Stomach (tissue), 9 donors: Measurements from ENCODE around the gene DCP2. TPM values are rescaled to one million over a fixed set of nuclear protein-coding genes. Genes with fewer than 3 reads are reported as not detected.

Experiments
- DNase-seq, 2 donors: peaks; one replicate each; pipeline versions ENCODE4 v3.0.0 to v3.0.0-alpha.2; 2013 to 2019
- H3K27ac ChIP-seq, 5 donors: fragments of 200-600 bp in 4 of 5; sonication (generic) in 4 of 5; one replicate each; pipeline ENCODE4 v1.5.1; 2013 to 2019; ENCODE audit warnings: mild to moderate bottlenecking in 1 of 5, moderate library complexity in 1 of 5
- H3K27me3 ChIP-seq, 3 donors: fragments of 200-600 bp; sonication (generic); one replicate each; pipeline ENCODE4 v1.5.1; 2017 to 2019; ENCODE audit warnings: mixed run types in 1 of 3
- H3K36me3 ChIP-seq, 4 donors: fragments of 200-600 bp; sonication (generic); 1 replicate in 3 of 4; 2 replicates in 1 of 4; pipeline ENCODE4 v1.5.1; 2016 to 2019
- H3K4me1 ChIP-seq, 4 donors: fragments of 200-600 bp; sonication (generic); one replicate each; pipeline ENCODE4 v1.5.1; 2016 to 2019
- H3K4me3 ChIP-seq, 4 donors: fragments of 200-600 bp; sonication (generic) in 3 of 4; one replicate each; pipeline ENCODE4 v1.5.1; 2016 to 2019; ENCODE audit warnings: mild to moderate bottlenecking in 1 of 4
- H3K9me3 ChIP-seq, 4 donors: fragments of 200-600 bp; sonication (generic); one replicate each; pipeline ENCODE4 v1.5.1; 2016 to 2019
- CTCF ChIP-seq, 7 experiments: fragments of 450-650 bp in 4 of 7; fragments of 200-600 bp in 3 of 7; sonication (generic) in 3 of 7; IDR thresholded peaks; one replicate each; pipeline ENCODE4 v1.5.1; 2016 to 2019; ENCODE audit warnings: antibody characterized with exemption in 7 of 7, control low read depth in 2 of 7, mild to moderate bottlenecking in 1 of 7
- EP300 ChIP-seq: sonication (generic); formaldehyde crosslinking; IDR thresholded peaks from one replicate; pipeline ENCODE4 v1.6.1; 2017; ENCODE audit warnings: antibody characterized with exemption
- POLR2A ChIP-seq, 4 donors: fragments of 450-650 bp; IDR thresholded peaks; one replicate each; pipeline ENCODE4 v1.6.1; 2016; ENCODE audit warnings: antibody characterized with exemption in 4 of 4, control low read depth in 2 of 4, mild to moderate bottlenecking in 1 of 4, moderate library complexity in 1 of 4
- POLR2AphosphoS5 ChIP-seq, 3 donors: sonication (generic); formaldehyde crosslinking; IDR thresholded peaks; one replicate each; pipeline ENCODE4 v1.6.1; 2016; ENCODE audit warnings: antibody characterized with exemption in 3 of 3
- WGBS, 5 donors: extraction: QIAGEN DNeasy Blood & Tissue Kit in 3 of 5; methylation state at CpG; one replicate each; pipeline versions ENCODE4 v1.1.5 to v1.1.7; 2013 to 2018; 5-methylcytosine and 5-hydroxymethylcytosine counted together
- intact Hi-C: fragments of 100-400 bp; cut with DNase I; formaldehyde crosslinking; loops from one replicate; pipeline ENCODE4 v1.15.1; 2023; ENCODE audit warnings: low total_unique reads
- polyA plus RNA-seq, 3 donors: library from polyadenylated mRNA; stranded (reverse); fragments of 200-250 nt; gene quantifications; one replicate each; pipeline ENCODE4 v1.2.3, GENCODE V29; 2013
- total RNA-seq, 5 donors: library from RNA; depleted of rRNA; stranded (reverse); fragments of >200 nt; gene quantifications; one replicate each; pipeline versions ENCODE4 v1.1.0 to v1.2.3, GENCODE V29; 2014 to 2016
- donor health status: healthy with polysubstance abuse.
- donor health status: Bipolar disorder and iron deficiency.
- donor health status: healthy.

The DCP2 gene
- total and polyA plus RNA-seq, 8 donors = 5.3 to 61.3 (median 7.2) TPM

DNA sequence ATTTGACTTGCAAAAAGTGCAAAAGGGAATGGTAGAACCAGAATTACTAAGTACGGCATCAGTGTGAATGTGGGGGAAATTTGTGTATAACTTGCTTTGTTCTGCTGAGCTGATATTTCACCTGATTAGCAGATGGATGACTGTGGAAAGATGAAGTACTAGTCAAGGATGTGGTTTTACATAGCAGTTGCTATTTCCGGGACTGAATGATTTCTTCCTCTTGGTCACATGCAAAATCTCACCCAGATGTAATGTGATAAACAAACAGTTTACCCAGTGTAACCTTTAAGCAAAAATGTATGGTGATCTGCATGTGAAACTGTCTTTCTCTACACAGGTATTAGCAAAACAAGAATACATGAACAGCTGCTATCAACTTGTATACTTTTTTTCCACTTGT, 46.1 kb downstream of the DCP2 start:
- DNase-seq = peak in 1 of 2 donors; percentile 62
- no peaks in the 10 kb centered on the region for H3K27me3 ChIP-seq
- peaks cover 0 to 35% (median 10%) of the 10 kb centered on the region in 4 donors for H3K4me1 ChIP-seq
- peaks cover 9 to 41% (median 36%) of the 10 kb centered on the region in 4 donors for H3K36me3 ChIP-seq
- H3K4me3 ChIP-seq = no peak overlapping the region
- peak overlapping the region in 4 of 5 donors; percentile 5 to 63 (median 50) for H3K27ac ChIP-seq
- TF ChIP-seq POLR2A (IDR thresholded peaks at IDR 0.05) (no peak), EP300 (no peak), CTCF (IDR thresholded peaks at IDR 0.05) (no peak), POLR2AphosphoS5 (IDR thresholded peaks at IDR 0.05) (no peak)
- no peaks in the 10 kb centered on the region for H3K9me3 ChIP-seq
- intact Hi-C loops = no loop called here
- WGBS, 5 donors = 22 to 46% (median 30%) methylated on average over 2 of the region's 2 CpGs

GRCh38 chr5:113024076-113024697, 47.6 kb downstream of the DCP2 start:
- DNase-seq = no peak
- Histone ChIP-seq H3K9me3 (no peaks in the 10 kb centered on the region), H3K4me1 (peaks cover 0 to 35% (median 10%) of the 10 kb centered on the region in 4 donors), H3K4me3 (no peak overlapping the region), H3K36me3 (peaks cover 15 to 49% (median 37%) of the 10 kb centered on the region in 4 donors), H3K27ac (peak overlapping the region; percentile 0 to 63 (median 45)), H3K27me3 (no peaks in the 10 kb centered on the region)
- WGBS, 5 donors = 75 to 86% (median 79%) methylated on average over 6 of the region's 6 CpGs
- TF ChIP-seq EP300 = no peak
- TF ChIP-seq POLR2A (IDR thresholded peaks at IDR 0.05) = no peak
- TF ChIP-seq POLR2AphosphoS5 (IDR thresholded peaks at IDR 0.05) = no peak
- no peak for TF ChIP-seq CTCF (IDR thresholded peaks at IDR 0.05)
- intact Hi-C loops = no loop called here

- H3K36me3 ChIP-seq = peaks cover 15 to 42% (median 36%) of the 10 kb centered on the region in 4 donors
- DNase-seq = no peak
- no peak overlapping the region for H3K4me3 ChIP-seq
- H3K4me1 ChIP-seq = peaks cover 0 to 35% (median 10%) of the 10 kb centered on the region in 4 donors
- intact Hi-C loops = no loop called here
- TF ChIP-seq POLR2A (IDR thresholded peaks at IDR 0.05) (no peak), POLR2AphosphoS5 (IDR thresholded peaks at IDR 0.05) (no peak), EP300 (no peak), CTCF (IDR thresholded peaks at IDR 0.05) (no peak)
- no peaks in the 10 kb centered on the region for H3K27me3 ChIP-seq
- no peak overlapping the region for H3K27ac ChIP-seq
- H3K9me3 ChIP-seq = no peaks in the 10 kb centered on the region
- WGBS, 5 donors = 90 to 96% (median 94%) methylated on average over 4 of the region's 4 CpGs
Measured at GRCh38 chr5:113025596-113025995, 49.0 kb downstream of the DCP2 start.

DNA sequence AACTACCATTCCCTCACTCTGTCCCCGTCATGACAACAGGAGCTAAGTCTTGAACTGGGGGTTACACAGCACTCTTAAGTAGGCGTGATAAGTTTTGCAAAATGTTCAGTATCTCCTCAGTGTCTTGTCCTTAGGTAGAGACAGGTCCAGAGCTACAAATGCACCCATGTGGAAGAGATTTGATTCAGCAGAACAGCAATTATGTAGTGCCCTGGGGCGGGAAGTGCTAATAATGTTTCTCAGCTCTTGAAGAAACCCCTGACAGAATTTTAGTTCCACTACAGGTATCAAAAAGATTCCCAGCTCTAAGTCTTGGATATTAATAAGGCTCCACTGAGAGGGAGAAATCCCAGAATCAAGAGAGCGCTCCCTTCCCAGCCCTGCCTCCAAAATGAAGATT, 49.6 kb downstream of the DCP2 start:
- intact Hi-C loops = no loop called here

More for the DNA sequence above, 49.6 kb downstream of the DCP2 start:
- WGBS, 5 donors = 92 to 99% (median 95%) methylated on average over 4 of the region's 4 CpGs
- Histone ChIP-seq H3K27ac (no peak overlapping the region), H3K4me3 (no peak overlapping the region), H3K4me1 (peaks cover 0 to 30% (median 10%) of the 10 kb centered on the region in 4 donors), H3K9me3 (no peaks in the 10 kb centered on the region), H3K36me3 (peaks cover 15 to 38% (median 36%) of the 10 kb centered on the region in 4 donors), H3K27me3 (no peaks in the 10 kb centered on the region)
- DNase-seq = no peak
- no peak for TF ChIP-seq EP300
- TF ChIP-seq POLR2A (IDR thresholded peaks at IDR 0.05) = no peak
- TF ChIP-seq CTCF (IDR thresholded peaks at IDR 0.05) = no peak
- TF ChIP-seq POLR2AphosphoS5 (IDR thresholded peaks at IDR 0.05) = no peak
